ENCODE data around the gene ADM2.
"Not testable (repeated sequence)": the region's sequence is repeated elsewhere in the genome, so short reads cannot be mapped to it uniquely, and the experiment has no call there.

ADM2 gene

GRCh38 chr22:50524676-50525103, 43.3 kb downstream of the ADM2 start:
- no peak for DNase-seq (ENCODE audit: low read depth, low spot score)

GRCh38 chr22:50525104-50525857, 43.9 kb downstream of the ADM2 start, which contains the start of gene SCO2:
Gene SCO2, minus strand, starts transcription at chr22:50525598. Its CDS starts 1,187 bp downstream, at chr22:50524411.
- DNase-seq (ENCODE audit: low read depth, low spot score) = peak; percentile 89

GRCh38 chr22:50525858-50526107, 44.4 kb downstream of the ADM2 start:
- no peak for DNase-seq (ENCODE audit: low read depth, low spot score)

- DNase-seq (ENCODE audit: low read depth, low spot score) = no peak
These were observed 44.9 kb downstream of the ADM2 start for GRCh38 chr22:50526108-50526833.

- DNase-seq (ENCODE audit: low read depth, low spot score) = no peak
These were observed 45.8 kb downstream of the ADM2 start for GRCh38 chr22:50526834-50527801.

- no peak for DNase-seq (ENCODE audit: low read depth, low spot score)
These were observed 46.8 kb downstream of the ADM2 start for GRCh38 chr22:50527921-50528681.

GRCh38 chr22:50528682-50529415, 47.5 kb downstream of the ADM2 start:
- DNase-seq (ENCODE audit: low read depth, low spot score) = no peak

GRCh38 chr22:50529416-50529896, 48.1 kb downstream of the ADM2 start:
- DNase-seq (ENCODE audit: low read depth, low spot score) = no peak

GRCh38 chr22:50529897-50530579, 48.7 kb downstream of the ADM2 start, which contains the start of gene TYMP:
Gene TYMP, minus strand, starts transcription at chr22:50530012. Its CDS starts 303 bp downstream, at chr22:50529709.
- DNase-seq (ENCODE audit: low read depth, low spot score) = no peak

GRCh38 chr22:50530580-50530876, 49.2 kb downstream of the ADM2 start:
- no peak for DNase-seq (ENCODE audit: low read depth, low spot score)

- no peak for DNase-seq (ENCODE audit: low read depth, low spot score)
These were observed 49.7 kb downstream of the ADM2 start for GRCh38 chr22:50530877-50531545.

GRCh38 chr22:50531546-50531961, 50.2 kb downstream of the ADM2 start:
- DNase-seq (ENCODE audit: low read depth, low spot score) = no peak

- no peak for DNase-seq (ENCODE audit: low read depth, low spot score)
These were observed 50.8 kb downstream of the ADM2 start for GRCh38 chr22:50531962-50532674.

- DNase-seq (ENCODE audit: low read depth, low spot score) = no peak
These were observed 51.8 kb downstream of the ADM2 start for GRCh38 chr22:50532824-50533796.

GRCh38 chr22:50533856-50534711, 52.7 kb downstream of the ADM2 start:
- not testable (repeated sequence) for DNase-seq (ENCODE audit: low read depth, low spot score)

GRCh38 chr22:50535113-50535512, 53.8 kb downstream of the ADM2 start:
- no peak for DNase-seq (ENCODE audit: low read depth, low spot score)

Measured in brain pericyte (primary cell).